ENCODE results near the gene CHST9. TPM values are rescaled to one million over a fixed set of nuclear protein-coding genes. Genes with fewer than 3 reads are reported as not detected.

CHST9 gene
- total and polyA plus RNA-seq, 2 of the 4 experiments (the other 2 are of a cell fraction): not detected

- Histone ChIP-seq H3K4me3 (ENCODE audit: insufficient read depth, low read depth, low read length) (no peak overlapping the region), H3K9ac (ENCODE audit: low read depth, low read length) (no peak overlapping the region), H4K8ac (ENCODE audit: low read depth in 2 of 2, low read length in 2 of 2) (no peak overlapping the region), H3K18ac (ENCODE audit: low read depth, low read length) (no peak overlapping the region), H4K91ac (ENCODE audit: insufficient read depth, low read depth, low read length) (no peak overlapping the region), H3K36me3 (ENCODE audit: control insufficient read depth, insufficient read depth, low read length) (no peaks in the 10 kb centered on the region), H2BK15ac (ENCODE audit: low read depth, low read length) (no peak overlapping the region), H3K14ac (replicated peaks; ENCODE audit: low read depth, low read length) (no peak overlapping the region), H3K4me1 (ENCODE audit: control insufficient read depth, insufficient read depth, low read length) (no peaks in the 10 kb centered on the region), H2AFZ (replicated peaks; ENCODE audit: low read length, poor library complexity) (no peak overlapping the region), H2BK5ac (ENCODE audit: low read depth, low read length, poor library complexity, severe bottlenecking) (no peak overlapping the region), H4K5ac (ENCODE audit: low read depth, low read length) (no peak overlapping the region), H2BK20ac (ENCODE audit: low read depth, low read length) (no peak overlapping the region), H3K9me1 (ENCODE audit: insufficient read depth, low read length) (no peaks in the 10 kb centered on the region), H3K23ac (ENCODE audit: low read depth, low read length) (no peak overlapping the region), H3K4ac (ENCODE audit: low read depth, low read length) (no peak overlapping the region), H3K9me3 (ENCODE audit: control insufficient read depth, insufficient read depth, low read length) (peaks cover 10% of the 10 kb centered on the region), H3K56ac (ENCODE audit: extremely low read depth, insufficient read depth, low read length) (no peak overlapping the region), H3K27me3 (ENCODE audit: control insufficient read depth, insufficient read depth, low read length) (no peaks in the 10 kb centered on the region), H4K20me1 (ENCODE audit: insufficient read depth, low read length) (no peaks in the 10 kb centered on the region), H2BK120ac (ENCODE audit: low read depth, low read length) (no peak overlapping the region), H3K79me1 (ENCODE audit: low read depth in 1 of 2, low read length in 2 of 2) (no peaks in the 10 kb centered on the region), H3K27ac (ENCODE audit: insufficient read depth, low read length) (no peak overlapping the region), H2AK5ac (ENCODE audit: low read depth, low read length) (no peak overlapping the region), H2AK9ac (replicated peaks; ENCODE audit: low read depth, low read length, poor library complexity) (no peak overlapping the region), H3K4me2 (ENCODE audit: low read depth, low read length) (no peak overlapping the region)
- dilution Hi-C loops (cut with HindIII; ENCODE audit: low sequenced_read_pairs, unreplicated experiment) (no loop called here), intact Hi-C loops (cut with micrococcal nuclease) (no loop called here), in situ Hi-C loops (cut with MboI; ENCODE audit: low sequenced_read_pairs) (no loop called here)
- 60% methylated on average over 1 of the region's 2 CpGs; no CpG with 5 or more reads in 1 of the 2 experiments for WGBS, 2 experiments (ENCODE audit: extremely low coverage in 2 of 2, insufficient read length in 1 of 2)
- ChIA-PET CTCF (no interaction called here), POLR2A (ENCODE audit: unreplicated experiment) (no interaction called here)
- no peak for ATAC-seq (ENCODE audit: low read depth)
- no peak for DNase-seq
- TF ChIP-seq MXI1 (IDR thresholded peaks at IDR 0.05; ENCODE audit: borderline replicate concordance, low read depth, low read length) (no peak), CTCF (conservative IDR thresholded peaks at IDR 0.05; ENCODE audit: low read depth, low read length) (no peak), ELK1 (IDR thresholded peaks at IDR 0.05; ENCODE audit: borderline replicate concordance, low read depth, low read length) (no peak), SMC3 (IDR thresholded peaks at IDR 0.05; ENCODE audit: low read depth, low read length) (no peak), CHD1 (IDR thresholded peaks at IDR 0.05; ENCODE audit: low read depth, low read length) (no peak), RCOR1 (IDR thresholded peaks at IDR 0.05; ENCODE audit: insufficient replicate concordance, low read length) (no peak)
- TF ChIP-seq, protein P1, sequence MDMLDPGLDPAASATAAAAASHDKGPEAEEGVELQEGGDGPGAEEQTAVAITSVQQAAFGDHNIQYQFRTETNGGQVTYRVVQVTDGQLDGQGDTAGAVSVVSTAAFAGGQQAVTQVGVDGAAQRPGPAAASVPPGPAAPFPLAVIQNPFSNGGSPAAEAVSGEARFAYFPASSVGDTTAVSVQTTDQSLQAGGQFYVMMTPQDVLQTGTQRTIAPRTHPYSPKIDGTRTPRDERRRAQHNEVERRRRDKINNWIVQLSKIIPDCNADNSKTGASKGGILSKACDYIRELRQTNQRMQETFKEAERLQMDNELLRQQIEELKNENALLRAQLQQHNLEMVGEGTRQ (IDR thresholded peaks at IDR 0.05; ENCODE audit: low read depth, low read length): no peak
- no TSS peak for BruUV-seq (replicated peaks)
These were observed 17.6 kb upstream of the CHST9 start for GRCh38 chr18:27202741-27203140.

All from IMR-90 (cell line).